Mucosa of descending colon (tissue), 3 donors: ENCODE data around the gene ALG12. TPM values are rescaled to one million over a fixed set of nuclear protein-coding genes. Genes with fewer than 3 reads are reported as not detected.

Experiments used
- ATAC-seq: fragments of 200-7000 bp; cut with Tn5 transposase; one replicate; pipeline ENCODE4 v1.9.1; 2020; ENCODE audit warnings: mild to moderate bottlenecking, moderate library complexity
- DNase-seq, 3 donors: peaks; one replicate each; pipeline ENCODE4 v3.0.0-alpha.2; 2020
- H3K36me3 ChIP-seq: fragments of 200-600 bp; one replicate; pipeline ENCODE4 v1.8.0; 2021; ENCODE audit warnings: low read depth, mild to moderate bottlenecking
- H3K4me1 ChIP-seq: fragments of 200-600 bp; one replicate; pipeline ENCODE4 v1.8.0; 2021; ENCODE audit warnings: low read depth, mild to moderate bottlenecking
- H3K4me3 ChIP-seq: fragments of 200-600 bp; one replicate; pipeline ENCODE4 v1.8.0; 2021; ENCODE audit warnings: mild to moderate bottlenecking
- H3K9me3 ChIP-seq: fragments of 200-600 bp; one replicate; pipeline ENCODE4 v1.8.0; 2021; ENCODE audit warnings: mild to moderate bottlenecking
- CTCF ChIP-seq: fragments of 200-600 bp; IDR thresholded peaks from one replicate; pipeline ENCODE4 v1.8.0; 2022; ENCODE audit warnings: antibody characterized with exemption, mild to moderate bottlenecking
- intact Hi-C, 2 donors: fragments of 100-400 bp; cut with DNase I in 1 of 2; cut with micrococcal nuclease in 1 of 2; formaldehyde crosslinking; loops; one replicate each; pipeline versions ENCODE4 v1.11.0 to v1.11.1; 2022; cut with DNase I, micrococcal nuclease
- total RNA-seq, 3 donors: library from RNA; stranded (reverse); fragmentation: NEBNext Ultra II Directional in 2 of 3; extraction: Animal tissue kit (Norgen Biotek cat#: 25700) in 2 of 3; gene quantifications; one replicate each; pipeline versions ENCODE4 v1.2.1 to v1.2.4, GENCODE V29; 2021 to 2023
- donor health status: DM: no; HTN: no; CAD: no; lungs with moderate emphysema.
- donor health status: DM: no; HTN: no; CAD: no.
- donor health status: DM: no; HTN: yes; CAD: no.

ALG12 gene
- total RNA-seq, 3 donors from 2014 or later: 21.7 to 28.7 (median 25.5) TPM

GRCh38 chr22:49938565-49939136, 20.4 kb upstream of the ALG12 start:
- ATAC-seq (no peak), DNase-seq (no peak)
- H3K4me3 ChIP-seq: no peak overlapping the region
- peaks cover 24% of the 10 kb centered on the region for H3K4me1 ChIP-seq
- no peaks in the 10 kb centered on the region for H3K9me3 ChIP-seq
- H3K36me3 ChIP-seq: no peaks in the 10 kb centered on the region
- intact Hi-C loops: no loop called here
- TF ChIP-seq CTCF: no peak

DNA sequence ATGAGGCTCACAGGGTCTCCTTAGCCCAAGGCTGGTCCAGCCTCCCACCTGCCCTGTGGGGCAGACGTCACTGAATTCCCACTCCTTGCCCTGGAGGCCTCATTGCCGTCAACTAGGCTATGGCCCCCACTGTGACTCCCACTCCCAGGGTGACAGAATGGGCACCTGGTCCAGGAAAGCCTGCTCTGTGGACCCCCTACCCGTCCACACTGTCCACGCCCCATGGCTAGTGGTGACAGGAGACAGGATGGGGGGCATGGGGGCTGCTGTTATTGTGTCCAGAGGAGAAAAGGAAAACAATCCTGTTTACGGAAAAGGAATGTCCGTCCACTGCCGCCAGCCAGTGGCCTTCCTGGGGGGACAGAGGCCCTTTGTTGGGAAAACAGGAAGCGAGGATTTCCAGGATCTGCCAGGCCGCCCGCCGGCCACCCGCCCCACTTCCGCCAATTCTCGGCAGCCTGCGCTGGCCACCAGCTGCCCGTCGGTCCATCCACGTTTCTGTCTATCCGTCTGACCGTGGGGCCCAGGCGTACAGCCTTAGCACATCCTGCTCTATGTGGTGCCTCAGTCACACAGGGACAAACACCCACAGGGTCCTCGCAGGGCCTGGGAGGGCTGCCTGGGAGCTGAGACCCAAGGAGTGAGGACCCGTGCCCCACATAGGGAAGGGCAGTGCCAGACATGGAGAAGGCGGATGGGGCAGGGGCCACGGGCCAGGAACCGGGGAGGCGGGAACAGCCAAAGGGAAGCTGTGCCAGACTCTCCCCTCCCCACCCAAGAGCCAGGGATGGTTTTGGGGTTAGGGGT, 19.7 kb upstream of the ALG12 start:
- Histone ChIP-seq H3K9me3 (no peaks in the 10 kb centered on the region), H3K4me1 (peaks cover 26% of the 10 kb centered on the region), H3K4me3 (no peak overlapping the region), H3K36me3 (no peaks in the 10 kb centered on the region)
- ATAC-seq (no peak), DNase-seq (peak in 1 of 3 donors; percentile 40)
- TF ChIP-seq CTCF: no peak
- intact Hi-C loops: no loop called here

- ATAC-seq: no peak
- Histone ChIP-seq H3K9me3 (no peaks in the 10 kb centered on the region), H3K36me3 (no peaks in the 10 kb centered on the region), H3K4me3 (no peak overlapping the region), H3K4me1 (peaks cover 32% of the 10 kb centered on the region)
- peak in 1 of 3 donors; percentile 52 for DNase-seq
- intact Hi-C loops: no loop called here
- no peak for TF ChIP-seq CTCF
Observed at GRCh38 chr22:49936973-49937757, 18.9 kb upstream of the ALG12 start.

- DNase-seq (peak; percentile 88 to 96 (median 93)), ATAC-seq (peak; percentile 84)
- Histone ChIP-seq H3K4me1 (peaks cover 36% of the 10 kb centered on the region), H3K36me3 (no peaks in the 10 kb centered on the region), H3K4me3 (no peak overlapping the region), H3K9me3 (no peaks in the 10 kb centered on the region)
- TF ChIP-seq CTCF: no peak
- intact Hi-C loops: no loop called here
Observed at GRCh38 chr22:49936018-49936972, 18.1 kb upstream of the ALG12 start.

DNA sequence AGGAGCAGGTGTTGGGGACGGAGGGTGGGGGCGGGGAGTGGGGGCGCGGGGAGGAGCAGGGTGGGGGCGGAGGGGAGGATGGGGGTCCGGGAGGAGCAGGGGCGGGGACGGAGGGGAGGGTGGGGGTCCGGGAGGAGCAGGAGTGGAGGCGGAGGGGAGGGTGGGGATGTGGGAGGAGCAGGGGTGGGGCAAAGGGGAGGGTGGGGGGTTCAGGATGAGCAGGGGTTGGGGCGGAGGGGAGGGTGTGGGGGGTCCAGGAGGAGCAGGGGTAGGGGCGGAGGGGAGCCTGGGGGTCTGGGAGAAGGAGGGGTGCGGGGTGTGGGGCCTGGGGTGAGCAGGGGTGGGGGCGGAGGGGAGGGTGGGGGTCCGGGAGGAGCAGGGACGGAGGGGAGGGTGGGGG, 17.3 kb upstream of the ALG12 start:
- DNase-seq: peak in 1 of 3 donors; percentile 36
- intact Hi-C loops: no loop called here
- Histone ChIP-seq H3K9me3 (no peaks in the 10 kb centered on the region), H3K36me3 (no peaks in the 10 kb centered on the region), H3K4me3 (no peak overlapping the region), H3K4me1 (peaks cover 42% of the 10 kb centered on the region)
- no peak for ATAC-seq
- no peak for TF ChIP-seq CTCF
